Measurements from ENCODE around the gene CELF2. TPM values are rescaled to one million over a fixed set of nuclear protein-coding genes. Genes with fewer than 3 reads are reported as not detected.
A peak's percentile ranks its signal among the peaks of the same experiment; 100 is the strongest.

Gene CELF2
- total RNA-seq, 1 experiment from 2014 or later: 0.07 TPM

GRCh38 chr10:11034762-11035161, 17.1 kb downstream of the CELF2 start:
- intact Hi-C loops (cut with micrococcal nuclease): loop anchor here (5.0 to 10.0 kb wide), 3 partner anchors 238 to 1607 kb away; no protein-coding TSS in a partner anchor
- BruUV-seq (replicated peaks): no TSS peak
- no peak for TF ChIP-seq CTCF (IDR thresholded peaks at IDR 0.05; ENCODE audit: unreplicated experiment)
- Mint-ChIP-seq H3K9me3 (ENCODE audit: unreplicated experiment) (no peaks in the 10 kb centered on the region), H3K4me1 (ENCODE audit: insufficient read depth, unreplicated experiment) (peaks cover 6% of the 10 kb centered on the region), H3K36me3 (ENCODE audit: insufficient read depth, unreplicated experiment) (no peaks in the 10 kb centered on the region), H3K27me3 (ENCODE audit: insufficient read depth, unreplicated experiment) (no peaks in the 10 kb centered on the region), H3K4me3 (ENCODE audit: unreplicated experiment) (no peak overlapping the region), H3K27ac (ENCODE audit: low read depth, unreplicated experiment) (peak overlapping the region; percentile 59)
- DNase-seq (ENCODE audit: unreplicated experiment): no peak
- CTCF ChIA-PET: interaction anchor here (0.6 to 6.4 kb wide), 11 partner anchors 12 to 1704 kb away, joined by 3 to 49 read pairs (median 5); no protein-coding TSS in a partner anchor
- POLR2A ChIA-PET: interaction anchor here (0.6 kb wide), 1 partner anchor 20 kb away, joined by 3 read pairs; no protein-coding TSS in a partner anchor

GRCh38 chr10:11035301-11035991, 17.8 kb downstream of the CELF2 start:
- BruUV-seq (replicated peaks): no TSS peak
- Mint-ChIP-seq H3K36me3 (ENCODE audit: insufficient read depth, unreplicated experiment) (no peaks in the 10 kb centered on the region), H3K27me3 (ENCODE audit: insufficient read depth, unreplicated experiment) (no peaks in the 10 kb centered on the region), H3K9me3 (ENCODE audit: unreplicated experiment) (no peaks in the 10 kb centered on the region), H3K27ac (ENCODE audit: low read depth, unreplicated experiment) (peak overlapping the region; percentile 59), H3K4me3 (ENCODE audit: unreplicated experiment) (no peak overlapping the region), H3K4me1 (ENCODE audit: insufficient read depth, unreplicated experiment) (peaks cover 6% of the 10 kb centered on the region)
- POLR2A ChIA-PET: interaction anchor here (0.6 to 1.3 kb wide), 3 partner anchors 21 to 1704 kb away, joined by 3 to 4 read pairs (median 3); no protein-coding TSS in a partner anchor
- peak; percentile 85 for DNase-seq (ENCODE audit: unreplicated experiment)
- no peak for TF ChIP-seq CTCF (IDR thresholded peaks at IDR 0.05; ENCODE audit: unreplicated experiment)
- CTCF ChIA-PET: interaction anchor here (0.5 to 6.4 kb wide), 35 partner anchors 9 to 1724 kb away, joined by 3 to 49 read pairs (median 4); no protein-coding TSS in a partner anchor
- intact Hi-C loops (cut with micrococcal nuclease): loop anchor here (5.0 to 10.0 kb wide), 3 partner anchors 237 to 1608 kb away; no protein-coding TSS in a partner anchor

- intact Hi-C loops (cut with micrococcal nuclease): loop anchor here (1.0 to 10.0 kb wide), 8 partner anchors 236 to 1705 kb away; no protein-coding TSS in a partner anchor
- peak; percentile 56 for TF ChIP-seq CTCF (IDR thresholded peaks at IDR 0.05; ENCODE audit: unreplicated experiment)
- no peak overlapping the region for H3K4me3 Mint-ChIP-seq (ENCODE audit: unreplicated experiment)
- no peaks in the 10 kb centered on the region for H3K36me3 Mint-ChIP-seq (ENCODE audit: insufficient read depth, unreplicated experiment)
- CTCF ChIA-PET: interaction anchor here (0.5 to 6.4 kb wide), 35 partner anchors 8 to 1725 kb away, joined by 3 to 49 read pairs (median 4); no protein-coding TSS in a partner anchor
- DNase-seq (ENCODE audit: unreplicated experiment): peak; percentile 70
- no peak overlapping the region for H3K27ac Mint-ChIP-seq (ENCODE audit: low read depth, unreplicated experiment)
- no peaks in the 10 kb centered on the region for H3K9me3 Mint-ChIP-seq (ENCODE audit: unreplicated experiment)
- no TSS peak for BruUV-seq (replicated peaks)
- peaks cover 6% of the 10 kb centered on the region for H3K4me1 Mint-ChIP-seq (ENCODE audit: insufficient read depth, unreplicated experiment)
- POLR2A ChIA-PET: interaction anchor here (1.3 to 1.6 kb wide), 2 partner anchors 1694 to 1705 kb away, joined by 4 to 6 read pairs; no protein-coding TSS in a partner anchor
- H3K27me3 Mint-ChIP-seq (ENCODE audit: insufficient read depth, unreplicated experiment): no peaks in the 10 kb centered on the region
Observed at GRCh38 chr10:11036424-11037011, 18.8 kb downstream of the CELF2 start.

- Mint-ChIP-seq H3K27ac (ENCODE audit: low read depth, unreplicated experiment) (no peak overlapping the region), H3K4me3 (ENCODE audit: unreplicated experiment) (no peak overlapping the region), H3K36me3 (ENCODE audit: insufficient read depth, unreplicated experiment) (no peaks in the 10 kb centered on the region), H3K27me3 (ENCODE audit: insufficient read depth, unreplicated experiment) (no peaks in the 10 kb centered on the region), H3K9me3 (ENCODE audit: unreplicated experiment) (no peaks in the 10 kb centered on the region), H3K4me1 (ENCODE audit: insufficient read depth, unreplicated experiment) (peaks cover 12% of the 10 kb centered on the region)
- ChIA-PET POLR2A (interaction anchor here (1.6 kb wide), 1 partner anchor 1695 kb away, joined by 6 read pairs; no protein-coding TSS in a partner anchor), CTCF (interaction anchor here (0.5 to 6.4 kb wide), 13 partner anchors 8 to 1707 kb away, joined by 3 to 49 read pairs (median 4); no protein-coding TSS in a partner anchor)
- no peak for TF ChIP-seq CTCF (IDR thresholded peaks at IDR 0.05; ENCODE audit: unreplicated experiment)
- intact Hi-C loops (cut with micrococcal nuclease): loop anchor here (5.0 to 10.0 kb wide), 3 partner anchors 234 to 1611 kb away; no protein-coding TSS in a partner anchor
- DNase-seq (ENCODE audit: unreplicated experiment): no peak
- BruUV-seq (replicated peaks): no TSS peak
Observed at GRCh38 chr10:11037991-11038390, 20.3 kb downstream of the CELF2 start.

Measured in MCF 10A (cell line).